ENCODE data around the gene JSRP1.

- TF ChIP-seq, protein P1, sequence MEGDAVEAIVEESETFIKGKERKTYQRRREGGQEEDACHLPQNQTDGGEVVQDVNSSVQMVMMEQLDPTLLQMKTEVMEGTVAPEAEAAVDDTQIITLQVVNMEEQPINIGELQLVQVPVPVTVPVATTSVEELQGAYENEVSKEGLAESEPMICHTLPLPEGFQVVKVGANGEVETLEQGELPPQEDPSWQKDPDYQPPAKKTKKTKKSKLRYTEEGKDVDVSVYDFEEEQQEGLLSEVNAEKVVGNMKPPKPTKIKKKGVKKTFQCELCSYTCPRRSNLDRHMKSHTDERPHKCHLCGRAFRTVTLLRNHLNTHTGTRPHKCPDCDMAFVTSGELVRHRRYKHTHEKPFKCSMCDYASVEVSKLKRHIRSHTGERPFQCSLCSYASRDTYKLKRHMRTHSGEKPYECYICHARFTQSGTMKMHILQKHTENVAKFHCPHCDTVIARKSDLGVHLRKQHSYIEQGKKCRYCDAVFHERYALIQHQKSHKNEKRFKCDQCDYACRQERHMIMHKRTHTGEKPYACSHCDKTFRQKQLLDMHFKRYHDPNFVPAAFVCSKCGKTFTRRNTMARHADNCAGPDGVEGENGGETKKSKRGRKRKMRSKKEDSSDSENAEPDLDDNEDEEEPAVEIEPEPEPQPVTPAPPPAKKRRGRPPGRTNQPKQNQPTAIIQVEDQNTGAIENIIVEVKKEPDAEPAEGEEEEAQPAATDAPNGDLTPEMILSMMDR (IDR thresholded peaks at IDR 0.05) = no peak
- TF ChIP-seq POLR2A (IDR thresholded peaks at IDR 0.05) (no peak), EP300 (IDR thresholded peaks at IDR 0.05) (no peak)
Measured at GRCh38 chr19:2208975-2209374, 47.2 kb downstream of the JSRP1 start.
